HepG2 (cell line): ENCODE data around the gene CDK14. TPM values are rescaled to one million over a fixed set of nuclear protein-coding genes. Genes with fewer than 3 reads are reported as not detected.

ENCODE experiments used
- ATAC-seq: fragments of 200-7000 bp; cut with Tn5 transposase; 3 replicates; pipeline ENCODE4 v1.9.1; 2020; ENCODE audit warnings: mild to moderate bottlenecking, moderate library complexity
- BruUV-seq: library from RNA; stranded (reverse); fragments of 400-500 nt; replicated peaks from 2 replicates; lab custom pipeline; 2021; lab: Mats Ljungman, UMichigan
- CTCF ChIA-PET: fragments of 300-600 bp; formaldehyde crosslinking; extraction: SDS; loops from one replicate; lab custom pipeline; 2021; ENCODE audit warnings: low total read pairs, inconsistent platforms, low intra/inter-chr PET ratio; lab: Yijun Ruan, JAX
- POLR2A ChIA-PET: fragments of 350-600 bp; sonication (Branson Sonifier 250); formaldehyde crosslinking; loops from one replicate; lab custom pipeline; 2020; ENCODE audit warnings: antibody characterized with exemption, inconsistent platforms; lab: Yijun Ruan, JAX
- DNase-seq: peaks from one replicate; pipeline ENCODE4 v3.0.0-alpha.2; 2015; ENCODE audit warnings: low spot score
- FAIRE-seq: peaks from 3 replicates; lab custom pipeline; 2011; peaks lifted over from hg19 to GRCh38; lab: Jason Lieb, UNC
- H2AFZ ChIP-seq: one replicate; pipeline ENCODE4 v1.6.1; 2011; ENCODE audit warnings: low read length, inconsistent platforms
- H3K27ac ChIP-seq: fragments of 300-600 bp; 3 replicates; pipeline ENCODE4 v1.8.0; 2011; ENCODE audit warnings: mixed run types, mild to moderate bottlenecking, mixed read lengths, low read length, inconsistent platforms; ENCODE audit not compliant: insufficient read depth; ENCODE audit errors: extremely low read length
- H3K27me3 ChIP-seq, 2 experiments: fragments of 200-600 bp in 1 of 2; 2 replicates in 1 of 2; 3 replicates in 1 of 2; pipeline versions ENCODE4 v1.6.0 to v1.8.0; 2011; ENCODE audit warnings: low read length in 2 of 2, mild to moderate bottlenecking in 2 of 2, moderate library complexity in 2 of 2, inconsistent platforms in 1 of 2; ENCODE audit not compliant: insufficient read depth in 2 of 2, control insufficient read depth in 1 of 2
- H3K36me3 ChIP-seq, 2 experiments: fragments of 200-600 bp in 1 of 2; replicated peaks in 1 of 2; 2 replicates in 1 of 2; 3 replicates in 1 of 2; pipeline versions ENCODE4 v1.5.1 to v1.8.0; 2011; ENCODE audit warnings: low read length in 2 of 2, inconsistent platforms in 1 of 2; ENCODE audit not compliant: insufficient read depth in 2 of 2, control insufficient read depth in 1 of 2
- H3K4me1 ChIP-seq: 2 replicates; pipeline ENCODE4 v1.5.1; 2012; ENCODE audit warnings: low read length, inconsistent platforms; ENCODE audit not compliant: insufficient read depth
- H3K4me2 ChIP-seq: 2 replicates; pipeline ENCODE4 v1.6.0; 2011; ENCODE audit warnings: low read depth, low read length, inconsistent platforms
- H3K4me3 ChIP-seq, 3 experiments: fragments of 200-600 bp in 1 of 3; sonication (generic), shearing (Covaris generic) in 1 of 3; replicated peaks in 1 of 3; 2 replicates each; pipeline ENCODE4 v1.5.1; 2011 to 2016; ENCODE audit warnings: low read length in 3 of 3, inconsistent platforms in 2 of 3, low read depth in 2 of 3, mild to moderate bottlenecking in 2 of 3, control low read depth in 1 of 3, mixed read lengths in 1 of 3; ENCODE audit not compliant: insufficient read depth in 1 of 3
- H3K79me2 ChIP-seq: one replicate; pipeline ENCODE4 v1.6.1; 2011; ENCODE audit warnings: low read length, inconsistent platforms; ENCODE audit not compliant: insufficient read depth
- H3K9ac ChIP-seq: 2 replicates; pipeline ENCODE4 v1.6.0; 2011; ENCODE audit warnings: mild to moderate bottlenecking, low read depth, low read length, inconsistent platforms; ENCODE audit not compliant: insufficient read depth
- H3K9me3 ChIP-seq: 2 replicates; pipeline ENCODE4 v1.5.1; 2012; ENCODE audit warnings: mild to moderate bottlenecking, low read length
- H4K20me1 ChIP-seq: 2 replicates; pipeline ENCODE4 v1.6.0; 2011; ENCODE audit warnings: inconsistent platforms, mild to moderate bottlenecking, low read length, moderate library complexity; ENCODE audit not compliant: insufficient read depth
- CCDC6 ChIP-seq: sonication (generic); formaldehyde crosslinking; IDR thresholded peaks from 2 replicates; pipeline ENCODE4 v1.8.1; 2022; ENCODE audit warnings: mild to moderate bottlenecking, missing genetic modification reagents, moderate library complexity
- GLI4 ChIP-seq: sonication (generic); formaldehyde crosslinking; IDR thresholded peaks from 2 replicates; pipeline ENCODE4 v1.5.1; 2020; ENCODE audit warnings: missing genetic modification reagents, mild to moderate bottlenecking, moderate library complexity, borderline replicate concordance
- HNRNPLL ChIP-seq: fragments of 200-400 bp; formaldehyde crosslinking; IDR thresholded peaks from 2 replicates; pipeline ENCODE4 v1.6.1; 2017; ENCODE audit warnings: mild to moderate bottlenecking, low read depth, low read length; ENCODE audit not compliant: poor library complexity, severe bottlenecking
- KMT2B ChIP-seq: IDR thresholded peaks from 2 replicates; pipeline ENCODE4 v1.6.1; 2016; ENCODE audit warnings: missing genetic modification reagents, missing compliant biosample characterization
- NFATC3 ChIP-seq: sonication (generic); formaldehyde crosslinking; IDR thresholded peaks from 2 replicates; pipeline ENCODE4 v1.5.1; 2020; ENCODE audit warnings: mild to moderate bottlenecking, missing genetic modification reagents
- POLR2AphosphoS5 ChIP-seq: IDR thresholded peaks from 2 replicates; pipeline ENCODE4 v1.6.1; 2012; ENCODE audit warnings: low read depth, low read length
- POLR2G ChIP-seq: fragments of 200-400 bp; formaldehyde crosslinking; IDR thresholded peaks from 2 replicates; pipeline ENCODE4 v1.6.1; 2018; ENCODE audit warnings: mild to moderate bottlenecking, low read depth, low read length, moderate library complexity
- RARG ChIP-seq: sonication (generic); formaldehyde crosslinking; IDR thresholded peaks from 2 replicates; pipeline ENCODE4 v1.4.0; 2020; ENCODE audit warnings: low read depth, mild to moderate bottlenecking, missing genetic modification reagents
- RBFOX2 ChIP-seq: fragments of 200-400 bp; formaldehyde crosslinking; IDR thresholded peaks from 2 replicates; pipeline ENCODE4 v1.6.1; 2017; ENCODE audit warnings: low read depth, mild to moderate bottlenecking, low read length
- SNAI1 ChIP-seq: sonication (generic); formaldehyde crosslinking; IDR thresholded peaks from 2 replicates; pipeline ENCODE4 v1.5.0; 2020; ENCODE audit warnings: mild to moderate bottlenecking, missing genetic modification reagents, borderline replicate concordance
- TBX2 ChIP-seq: sonication (generic); formaldehyde crosslinking; IDR thresholded peaks from 2 replicates; pipeline ENCODE4 v1.5.0; 2020; ENCODE audit warnings: missing genetic modification reagents, mild to moderate bottlenecking, borderline replicate concordance
- TRIM24 ChIP-seq: sonication (generic); formaldehyde crosslinking; IDR thresholded peaks from 2 replicates; pipeline ENCODE4 v1.8.0; 2022; ENCODE audit warnings: mild to moderate bottlenecking, missing genetic modification reagents
- ZNF207 ChIP-seq: fragments of 450-650 bp; IDR thresholded peaks from 2 replicates; pipeline ENCODE4 v1.6.1; 2016; ENCODE audit warnings: antibody characterized with exemption, borderline replicate concordance
- ZNF230 ChIP-seq: sonication (generic); formaldehyde crosslinking; IDR thresholded peaks from 2 replicates; pipeline ENCODE4 v1.4.0; 2020; ENCODE audit warnings: mild to moderate bottlenecking, missing genetic modification reagents
- ZNF597 ChIP-seq: sonication (generic); formaldehyde crosslinking; IDR thresholded peaks from 2 replicates; pipeline ENCODE4 v1.5.0; 2020; ENCODE audit warnings: missing genetic modification reagents
- ZNF616 ChIP-seq: sonication (generic); formaldehyde crosslinking; IDR thresholded peaks from 2 replicates; pipeline ENCODE4 v1.5.0; 2020; ENCODE audit warnings: low read depth, mild to moderate bottlenecking, missing genetic modification reagents
- ZNF629 ChIP-seq: sonication (generic); formaldehyde crosslinking; conservative IDR thresholded peaks from 2 replicates; pipeline ENCODE4 v1.5.0; 2020; ENCODE audit warnings: missing genetic modification reagents
- ZNF746 ChIP-seq: sonication (generic); formaldehyde crosslinking; IDR thresholded peaks from 2 replicates; pipeline ENCODE4 v1.8.0; 2022; ENCODE audit warnings: mild to moderate bottlenecking, missing genetic modification reagents
- WGBS: methylation state at CpG from one replicate; pipeline ENCODE4 v1.1.6; 2017; ENCODE audit warnings: low lambda C conversion rate; 5-methylcytosine and 5-hydroxymethylcytosine counted together
- in situ Hi-C: cut with HindIII; loops from 2 replicates; pipeline ENCODE4 v1.10.0; 2017; ENCODE audit warnings: low pct_unique_long_range_greater_than_20kb; ENCODE audit not compliant: extremely low pct_ligation_motif_present
- intact Hi-C: fragments of 100-400 bp; cut with micrococcal nuclease; formaldehyde crosslinking; loops from one replicate; pipeline ENCODE4 v1.10.0; 2022; ENCODE audit not compliant: unreplicated experiment
- polyA plus RNA-seq, 8 experiments: library from polyadenylated mRNA; depleted of rRNA in 3 of 8; stranded (reverse) in 7 of 8; unstranded in 1 of 8; fragments of >200 nt; fragmentation: Illumina TruSeq in 4 of 8; extraction: Trizol in 4 of 8; gene quantifications; 2 replicates each; pipeline versions ENCODE4 v1.2.1 to v1.2.3, GENCODE V29; 2011 to 2016; ENCODE audit warnings: low read depth in 4 of 8, missing spikeins in 1 of 8, mixed read lengths in 1 of 8; ENCODE audit not compliant: insufficient read depth in 1 of 8
- total RNA-seq, 5 experiments: library from RNA; depleted of rRNA; stranded (reverse); fragments of >200 nt; fragmentation: Illumina TruSeq; extraction: Trizol; gene quantifications; 2 replicates each; pipeline ENCODE4 v1.2.3, GENCODE V29; 2016; ENCODE audit warnings: low read depth in 1 of 5

The CDK14 gene
- total and polyA plus RNA-seq, 2 of the 13 experiments (the other 11 are each of a cell fraction or from before 2014, with no cell fraction given): 0.26 to 0.71 TPM

DNA sequence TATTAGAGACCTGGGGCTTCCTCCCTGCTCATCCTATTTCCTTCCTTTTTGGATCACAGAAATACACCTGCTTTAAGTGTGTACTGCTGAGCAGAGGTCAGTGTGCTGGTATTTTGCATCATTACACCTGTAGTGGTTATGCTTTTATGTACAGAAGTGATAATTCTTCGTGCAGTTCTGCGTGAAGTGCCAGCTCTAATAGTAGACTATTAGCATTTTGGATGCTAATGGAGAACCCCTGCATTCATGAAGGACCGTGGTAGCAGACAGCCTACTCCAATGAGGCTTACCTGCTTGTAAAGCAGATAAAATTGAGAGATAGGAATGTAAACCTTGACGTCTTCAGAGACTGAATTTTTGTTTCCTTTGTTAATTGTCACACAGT lies 114.3 kb downstream of the CDK14 start:
- Histone ChIP-seq H3K4me1 (no peaks in the 10 kb centered on the region), H3K9me3 (no peaks in the 10 kb centered on the region), H3K4me3 (no peak overlapping the region), H3K27me3 (no peaks in the 10 kb centered on the region), H3K4me2 (no peak overlapping the region)
- DNase-seq: no peak
- TF ChIP-seq POLR2G: no peak
- TF ChIP-seq RBFOX2: no peak
- TF ChIP-seq ZNF629 (CRISPR knock-in tag): no peak
- TF ChIP-seq TBX2 (CRISPR knock-in tag): no peak
- TF ChIP-seq ZNF746 (CRISPR knock-in tag): no peak
- TF ChIP-seq ZNF616 (CRISPR knock-in tag): no peak
- no peak for TF ChIP-seq ZNF207
- no peak for TF ChIP-seq CCDC6 (CRISPR knock-in tag)
- TF ChIP-seq KMT2B (CRISPR knock-in tag): no peak
- TF ChIP-seq SNAI1 (CRISPR knock-in tag): no peak
- no peak for TF ChIP-seq ZNF230
- no peak for TF ChIP-seq NFATC3 (CRISPR knock-in tag)
- no peak for TF ChIP-seq GLI4 (CRISPR knock-in tag)
- no peak for TF ChIP-seq TRIM24
- no peak for TF ChIP-seq ZNF597
- TF ChIP-seq POLR2AphosphoS5: no peak
- TF ChIP-seq HNRNPLL: no peak
- no peak for TF ChIP-seq RARG (CRISPR knock-in tag)
- TF ChIP-seq, all 625 proteins: peak for 0
- Histone ChIP-seq H4K20me1 (no peaks in the 10 kb centered on the region), H2AFZ (no peak overlapping the region), H3K27ac (no peak overlapping the region), H3K9ac (no peak overlapping the region), H3K79me2 (no peaks in the 10 kb centered on the region), H3K36me3 (no peaks in the 10 kb centered on the region)
- no TSS peak for BruUV-seq
- 42% methylated on average over 4 of the region's 4 CpGs for WGBS
- FAIRE-seq (no peak), ATAC-seq (no peak)
- POLR2A ChIA-PET: no interaction called here
- in situ Hi-C loops: loop anchor here (25.0 kb wide), 1 partner anchor 302 kb away; no protein-coding TSS in a partner anchor
- CTCF ChIA-PET: no interaction called here
- intact Hi-C loops: no loop called here
